H9 (cell line): ENCODE data around the gene B4GALT6. TPM values are rescaled to one million over a fixed set of nuclear protein-coding genes. Genes with fewer than 3 reads are reported as not detected.

Experiments used
- DNase-seq: peaks from one replicate; pipeline ENCODE4 v3.0.0-alpha.2; 2017
- H2AFZ ChIP-seq: one replicate; pipeline ENCODE4 v1.6.1; 2013; ENCODE audit warnings: mild to moderate bottlenecking, low read length, control low read depth, moderate library complexity
- H2AK5ac ChIP-seq: 2 replicates; pipeline ENCODE4 v1.6.1; 2013; ENCODE audit warnings: low read length, control low read depth, mixed read lengths; ENCODE audit not compliant: insufficient read length
- H2BK120ac ChIP-seq: one replicate; pipeline ENCODE4 v1.6.1; 2013; ENCODE audit warnings: low read depth, mild to moderate bottlenecking, low read length, control low read depth, inconsistent platforms; ENCODE audit not compliant: poor library complexity, severe bottlenecking
- H2BK12ac ChIP-seq: 2 replicates; pipeline ENCODE4 v1.6.1; 2013; ENCODE audit warnings: low read length, control low read depth, mixed read lengths, low read depth; ENCODE audit not compliant: insufficient read length
- H2BK15ac ChIP-seq: 2 replicates; pipeline ENCODE4 v1.6.1; 2013; ENCODE audit warnings: low read depth, low read length, control low read depth
- H2BK20ac ChIP-seq: one replicate; pipeline ENCODE4 v1.6.1; 2013; ENCODE audit warnings: low read depth, mild to moderate bottlenecking, low read length, control low read depth, inconsistent platforms; ENCODE audit not compliant: poor library complexity, severe bottlenecking
- H2BK5ac ChIP-seq: 2 replicates; pipeline ENCODE4 v1.6.1; 2013; ENCODE audit warnings: low read length, control low read depth, mixed read lengths; ENCODE audit not compliant: insufficient read length
- H3K14ac ChIP-seq: 2 replicates; pipeline ENCODE4 v1.6.1; 2013; ENCODE audit warnings: low read length, control low read depth; ENCODE audit not compliant: insufficient read depth
- H3K18ac ChIP-seq: 2 replicates; pipeline ENCODE4 v1.6.1; 2013; ENCODE audit warnings: low read depth, mild to moderate bottlenecking, mixed read lengths, low read length, control low read depth; ENCODE audit not compliant: insufficient read length
- H3K23ac ChIP-seq: 2 replicates; pipeline ENCODE4 v1.6.1; 2013; ENCODE audit warnings: low read length, control low read depth, mixed read lengths, low read depth; ENCODE audit not compliant: insufficient read length
- H3K23me2 ChIP-seq: 2 replicates; pipeline ENCODE4 v1.6.1; 2013; ENCODE audit warnings: low read depth, mild to moderate bottlenecking, mixed read lengths, low read length, control low read depth; ENCODE audit not compliant: insufficient read length, poor library complexity, severe bottlenecking
- H3K27ac ChIP-seq: 2 replicates; pipeline ENCODE4 v1.5.1; 2013; ENCODE audit warnings: low read length, control low read depth, mixed read lengths, low read depth; ENCODE audit not compliant: insufficient read length
- H3K27me3 ChIP-seq: 2 replicates; pipeline ENCODE4 v1.6.1; 2013; ENCODE audit warnings: low read length, control low read depth, inconsistent platforms; ENCODE audit not compliant: insufficient read depth
- H3K4ac ChIP-seq: 2 replicates; pipeline ENCODE4 v1.6.1; 2013; ENCODE audit warnings: low read depth, mild to moderate bottlenecking, control low read depth, inconsistent platforms, low read length, moderate library complexity
- H3K4me1 ChIP-seq: 2 replicates; pipeline ENCODE4 v1.6.1; 2013; ENCODE audit warnings: low read length, control low read depth, inconsistent platforms; ENCODE audit not compliant: insufficient read depth
- H3K4me2 ChIP-seq: 2 replicates; pipeline ENCODE4 v1.6.1; 2013; ENCODE audit warnings: low read length, control low read depth, mixed read lengths; ENCODE audit not compliant: insufficient read length, insufficient read depth
- H3K56ac ChIP-seq: 2 replicates; pipeline ENCODE4 v1.6.1; 2013; ENCODE audit warnings: low read depth, mild to moderate bottlenecking, mixed read lengths, low read length, control low read depth; ENCODE audit not compliant: insufficient read length
- H3K79me1 ChIP-seq: 2 replicates; pipeline ENCODE4 v1.6.1; 2013; ENCODE audit warnings: low read depth, mild to moderate bottlenecking, moderate library complexity, low read length, control low read depth, inconsistent platforms; ENCODE audit not compliant: insufficient read depth, poor library complexity, severe bottlenecking
- H3K79me2 ChIP-seq: 2 replicates; pipeline ENCODE4 v1.6.1; 2013; ENCODE audit warnings: low read length, control low read depth, inconsistent platforms; ENCODE audit not compliant: insufficient read depth
- H3K9ac ChIP-seq: 2 replicates; pipeline ENCODE4 v1.6.1; 2013; ENCODE audit warnings: low read length, control low read depth, mixed read lengths; ENCODE audit not compliant: insufficient read length; ENCODE audit errors: extremely low read depth
- H3K9me3 ChIP-seq: one replicate; pipeline ENCODE4 v1.6.1; 2013; ENCODE audit warnings: low read depth, low read length, inconsistent platforms; ENCODE audit not compliant: control insufficient read depth
- H3T11ph ChIP-seq: one replicate; pipeline ENCODE4 v1.6.1; 2013; ENCODE audit warnings: mild to moderate bottlenecking, low read length, control low read depth, inconsistent platforms
- H4K20me1 ChIP-seq: one replicate; pipeline ENCODE4 v1.6.1; 2013; ENCODE audit not compliant: control insufficient read depth, insufficient read length, insufficient read depth
- H4K5ac ChIP-seq: 2 replicates; pipeline ENCODE4 v1.6.1; 2013; ENCODE audit warnings: low read depth, mild to moderate bottlenecking, mixed read lengths, low read length, control low read depth; ENCODE audit not compliant: insufficient read length
- H4K8ac ChIP-seq: replicated peaks from 2 replicates; pipeline ENCODE4 v1.6.1; 2013; ENCODE audit warnings: low read length, control low read depth, mixed read lengths, low read depth; ENCODE audit not compliant: insufficient read length
- H4K91ac ChIP-seq: 2 replicates; pipeline ENCODE4 v1.6.1; 2013; ENCODE audit warnings: low read depth, mild to moderate bottlenecking, moderate library complexity, mixed read lengths, low read length, control low read depth; ENCODE audit not compliant: insufficient read length
- H3K27ac Mint-ChIP-seq, 3 experiments: 2 replicates in 2 of 3; 3 replicates in 1 of 3; pipeline ENCODE4 v1.8.0; 2020 to 2021; ENCODE audit warnings: mixed read lengths in 3 of 3, mild to moderate bottlenecking in 1 of 3, moderate library complexity in 1 of 3
- H3K27me3 Mint-ChIP-seq: 2 replicates; pipeline ENCODE4 v1.8.0; 2021; ENCODE audit warnings: low read depth, mild to moderate bottlenecking, moderate library complexity, mixed read lengths
- H3K36me3 Mint-ChIP-seq, 3 experiments: 2 replicates in 2 of 3; 3 replicates in 1 of 3; pipeline ENCODE4 v1.8.0; 2020 to 2021; ENCODE audit warnings: low read depth in 3 of 3, mixed read lengths in 3 of 3; ENCODE audit not compliant: insufficient read depth in 1 of 3
- H3K4me1 Mint-ChIP-seq, 2 experiments: 2 replicates each; pipeline ENCODE4 v1.8.0; 2020; ENCODE audit warnings: mixed read lengths in 2 of 2
- H3K4me3 Mint-ChIP-seq, 2 experiments: 2 replicates in 1 of 2; 3 replicates in 1 of 2; pipeline ENCODE4 v1.8.0; 2020 to 2021; ENCODE audit warnings: mild to moderate bottlenecking in 2 of 2, mixed read lengths in 2 of 2, moderate library complexity in 1 of 2
- H3K9me3 Mint-ChIP-seq, 2 experiments: 2 replicates in 1 of 2; 3 replicates in 1 of 2; pipeline ENCODE4 v1.8.0; 2020; ENCODE audit warnings: mild to moderate bottlenecking in 2 of 2, mixed read lengths in 2 of 2, moderate library complexity in 1 of 2
- CTCF ChIP-seq: fragments of 200-600 bp; sonication (generic); conservative IDR thresholded peaks from 3 replicates; pipeline ENCODE4 v1.8.0; 2021; ENCODE audit warnings: antibody characterized with exemption, mild to moderate bottlenecking
- WGBS: extraction: QIAGEN DNeasy Blood & Tissue Kit; methylation state at CpG from one replicate; pipeline ENCODE4 v1.1.7; 2013; ENCODE audit warnings: missing lambda C conversion rate, low lambda C conversion rate, mixed read lengths; ENCODE audit not compliant: insufficient read length; ENCODE audit errors: extremely low coverage; 5-methylcytosine and 5-hydroxymethylcytosine counted together
- total RNA-seq: library from RNA; stranded (reverse); gene quantifications from 2 replicates; pipeline ENCODE4 v1.2.1, GENCODE V29; 2021

B4GALT6 gene
- total RNA-seq, 1 experiment from 2014 or later = 34.1 TPM

- Mint-ChIP-seq H3K27me3 (no peaks in the 10 kb centered on the region), H3K36me3 (peaks cover 20 to 24% (median 22%) of the 10 kb centered on the region in 3 experiments), H3K4me3 (no peak overlapping the region), H3K9me3 (no peaks in the 10 kb centered on the region; a peak in 1 of 5 replicates), H3K4me1 (peaks cover 48 to 59% of the 10 kb centered on the region in 2 experiments), H3K27ac (no peak overlapping the region)
- Histone ChIP-seq H3K27me3 (no peaks in the 10 kb centered on the region), H4K5ac (no peak overlapping the region), H3K79me2 (0 out of 2 replicates have a peak, but pooled peaks cover 2% of the 10 kb centered on the region), H3K23ac (no peak overlapping the region), H3K4ac (no peak overlapping the region), H4K91ac (no peak overlapping the region), H2BK20ac (no peak overlapping the region), H3T11ph (no peak overlapping the region), H2BK15ac (no peak overlapping the region), H2BK5ac (no peak overlapping the region), H4K20me1 (no peaks in the 10 kb centered on the region), H3K18ac (no peak overlapping the region), H2BK12ac (no peak overlapping the region), H3K4me1 (peaks cover 10% of the 10 kb centered on the region; the same call in 1 of the 2 replicates), H3K9ac (no peak overlapping the region), H4K8ac (no peak overlapping the region), H3K79me1 (peaks cover 3% of the 10 kb centered on the region), H3K9me3 (no peaks in the 10 kb centered on the region), H3K4me2 (no peak overlapping the region), H2AK5ac (no peak overlapping the region), H3K14ac (no peak overlapping the region), H3K23me2 (no peaks in the 10 kb centered on the region), H2BK120ac (no peak overlapping the region), H2AFZ (no peak overlapping the region), H3K56ac (no peak overlapping the region), H3K27ac (no peak overlapping the region)
- DNase-seq = no peak
- no CpG with 5 or more reads among the region's 2 CpGs for WGBS
- no peak for TF ChIP-seq CTCF
These were observed 35.4 kb downstream of the B4GALT6 start for GRCh38 chr18:31648966-31649429.
